A549 (cell line): Measurements from ENCODE around the gene SLC16A10. TPM values are rescaled to one million over a fixed set of nuclear protein-coding genes. Genes with fewer than 3 reads are reported as not detected.

ENCODE experiments used
- ATAC-seq, 2 experiments: fragments of 200-7000 bp in 1 of 2; fragments of >200 bp in 1 of 2; cut with Nextera tagmentation in 1 of 2; cut with Tn5 transposase in 1 of 2; 3 replicates each; pipeline versions ENCODE4 v1.8.0 to v1.9.1; 2018 to 2020; ENCODE audit warnings: mild to moderate bottlenecking in 1 of 2, moderate library complexity in 1 of 2
- CTCF ChIA-PET: fragments of 300-600 bp; sonication (Branson Sonifier 250); formaldehyde crosslinking; extraction: SDS; loops from one replicate; lab custom pipeline; 2021; ENCODE audit warnings: antibody characterized with exemption, inconsistent platforms; lab: Yijun Ruan, JAX
- POLR2A ChIA-PET: fragments of 350-600 bp; formaldehyde crosslinking; extraction: SDS; loops from one replicate; lab custom pipeline; 2021; ENCODE audit warnings: antibody characterized with exemption, inconsistent platforms; lab: Yijun Ruan, JAX
- DNase-seq, 2 experiments: peaks; one replicate each; pipeline versions ENCODE4 v3.0.0 to v3.0.0-alpha.2; 2011 to 2016; ENCODE audit warnings: low read depth in 1 of 2, low spot score in 1 of 2
- FAIRE-seq: peaks from 2 replicates; lab custom pipeline; 2011; peaks lifted over from hg19 to GRCh38; lab: Jason Lieb, UNC
- H3K27ac ChIP-seq, 2 experiments: fragments of >200 bp; sonication (Bioruptor Twin); formaldehyde crosslinking; 3 replicates each; pipeline ENCODE4 v1.5.1; 2016 to 2017
- H3K4me1 ChIP-seq: fragments of >200 bp; sonication (Bioruptor Twin); formaldehyde crosslinking; 3 replicates; pipeline ENCODE4 v1.6.1; 2016
- H3K4me2 ChIP-seq: fragments of >200 bp; sonication (Bioruptor Twin); formaldehyde crosslinking; 3 replicates; pipeline ENCODE4 v1.6.1; 2016
- H3K4me3 ChIP-seq: fragments of >200 bp; sonication (Bioruptor Twin); formaldehyde crosslinking; 3 replicates; pipeline ENCODE4 v1.5.1; 2016
- H3K9me3 ChIP-seq: fragments of >200 bp; sonication (Bioruptor Twin); formaldehyde crosslinking; 3 replicates; pipeline ENCODE4 v1.6.1; 2016
- ELK1 ChIP-seq: fragments of 150-350 bp; IDR thresholded peaks from 2 replicates; pipeline ENCODE4 v1.6.1; 2014; ENCODE audit warnings: low read depth, mild to moderate bottlenecking, low read length
- HES2 ChIP-seq: fragments of >200 bp; sonication (Bioruptor Twin); formaldehyde crosslinking; IDR thresholded peaks from 2 replicates; pipeline ENCODE4 v1.6.1; 2016
- HEYL ChIP-seq: fragments of 250-450 bp; sonication (Bioruptor Pico); IDR thresholded peaks from 2 replicates; pipeline ENCODE4 v1.8.0; 2021; ENCODE audit warnings: mild to moderate bottlenecking, moderate library complexity
- HOXB13 ChIP-seq: fragments of 250-450 bp; sonication (Bioruptor Pico); IDR thresholded peaks from 2 replicates; pipeline ENCODE4 v1.5.0; 2020; ENCODE audit warnings: low read depth, mild to moderate bottlenecking, moderate library complexity
- HOXB5 ChIP-seq: fragments of 250-450 bp; sonication (Bioruptor Pico); IDR thresholded peaks from 2 replicates; pipeline ENCODE4 v1.5.0; 2020; ENCODE audit warnings: mild to moderate bottlenecking, moderate library complexity
- JUN ChIP-seq, 2 experiments: fragments of >200 bp; sonication (Bioruptor Twin); formaldehyde crosslinking; IDR thresholded peaks; 2 replicates in 1 of 2; 3 replicates in 1 of 2; pipeline ENCODE4 v1.6.1; 2016 to 2017
- MAZ ChIP-seq: fragments of 150-350 bp; IDR thresholded peaks from 2 replicates; pipeline ENCODE4 v1.6.1; 2014; ENCODE audit warnings: antibody characterized with exemption, low read depth, low read length, borderline replicate concordance
- NPAS2 ChIP-seq: fragments of 250-450 bp; sonication (Bioruptor Pico); IDR thresholded peaks from 2 replicates; pipeline ENCODE4 v1.8.0; 2022; ENCODE audit warnings: mild to moderate bottlenecking, moderate library complexity, borderline replicate concordance
- NR3C1 ChIP-seq: fragments of >200 bp; sonication (Bioruptor Twin); formaldehyde crosslinking; IDR thresholded peaks from 3 replicates; pipeline ENCODE4 v1.6.1; 2017
- POLR2A ChIP-seq: IDR thresholded peaks from 2 replicates; pipeline ENCODE4 v1.6.1; 2012; ENCODE audit warnings: mild to moderate bottlenecking, low read length
- RAD21 ChIP-seq, 2 experiments: fragments of >200 bp in 1 of 2; sonication (Bioruptor Twin) in 1 of 2; formaldehyde crosslinking in 1 of 2; IDR thresholded peaks in 1 of 2; conservative IDR thresholded peaks in 1 of 2; 2 replicates in 1 of 2; 3 replicates in 1 of 2; pipeline ENCODE4 v1.6.1; 2012 to 2018; ENCODE audit warnings: inconsistent platforms in 1 of 2
- RARB ChIP-seq: fragments of 250-450 bp; sonication (Bioruptor Pico); IDR thresholded peaks from 2 replicates; pipeline ENCODE4 v1.8.0; 2021; ENCODE audit warnings: mild to moderate bottlenecking, moderate library complexity
- RCOR1 ChIP-seq: fragments of 150-350 bp; IDR thresholded peaks from 2 replicates; pipeline ENCODE4 v1.6.1; 2014; ENCODE audit warnings: antibody characterized with exemption, low read length, low read depth
- REST ChIP-seq: fragments of 200-600 bp; sonication (generic); IDR thresholded peaks from 2 replicates; pipeline ENCODE4 v1.6.1; 2016; ENCODE audit warnings: antibody characterized with exemption, mild to moderate bottlenecking, moderate library complexity
- ZSCAN20 ChIP-seq: fragments of 250-450 bp; sonication (Bioruptor Pico); IDR thresholded peaks from 2 replicates; pipeline ENCODE4 v1.8.0; 2022; ENCODE audit warnings: mild to moderate bottlenecking, moderate library complexity
- WGBS: methylation state at CpG from one replicate; pipeline ENCODE4 v1.1.6; 2017; ENCODE audit errors: missing lambda C conversion rate; 5-methylcytosine and 5-hydroxymethylcytosine counted together
- polyA plus RNA-seq, 4 experiments: library from polyadenylated mRNA; depleted of rRNA in 3 of 4; stranded (reverse); fragments of >200 nt; fragmentation: RNase III in 1 of 4; extraction: RNeasy Plus Mini Kit Qiagen cat#74134 plus additional on column Dnase treatment in 1 of 4; gene quantifications; 2 replicates in 3 of 4; 3 replicates in 1 of 4; pipeline ENCODE4 v1.2.3, GENCODE V29; 2011 to 2017
- TF ChIP-seq, protein P1 (sequence below): fragments of 450-650 bp; IDR thresholded peaks from 2 replicates; pipeline ENCODE4 v1.6.1; 2014; ENCODE audit warnings: antibody characterized with exemption
- TF ChIP-seq, protein P2 (sequence below): IDR thresholded peaks from 2 replicates; pipeline ENCODE4 v1.6.1; 2012
- TF ChIP-seq, protein P3 (sequence below): fragments of >200 bp; sonication (Bioruptor Twin); formaldehyde crosslinking; IDR thresholded peaks from 3 replicates; pipeline ENCODE4 v1.5.1; 2016

SLC16A10 gene
- polyA plus RNA-seq, 2 of the 4 experiments (the other 2 are of a cell fraction), result 0.27 to 1.00 TPM

GRCh38 chr6:111172563-111172962, 85.3 kb downstream of the SLC16A10 start:
- FAIRE-seq, result no peak

More at GRCh38 chr6:111172563-111172962, 85.3 kb downstream of the SLC16A10 start:
- ChIA-PET CTCF (no interaction called here), POLR2A (no interaction called here)
- TF ChIP-seq REST (no peak), HEYL (CRISPR knock-in tag) (no peak), HOXB13 (no peak), ELK1 (no peak), JUN (IDR thresholded peaks at IDR 0.05) (no peak), RCOR1 (no peak), POLR2A (no peak), NPAS2 (CRISPR knock-in tag) (no peak), HES2 (no peak), RARB (no peak), ZSCAN20 (CRISPR knock-in tag) (no peak), RAD21 (conservative IDR thresholded peaks at IDR 0.05 in 1 of 2, IDR thresholded peaks at IDR 0.05 in 1 of 2) (no peak), HOXB5 (CRISPR knock-in tag) (no peak), MAZ (no peak), NR3C1 (no peak)
- TF ChIP-seq, protein P1, sequence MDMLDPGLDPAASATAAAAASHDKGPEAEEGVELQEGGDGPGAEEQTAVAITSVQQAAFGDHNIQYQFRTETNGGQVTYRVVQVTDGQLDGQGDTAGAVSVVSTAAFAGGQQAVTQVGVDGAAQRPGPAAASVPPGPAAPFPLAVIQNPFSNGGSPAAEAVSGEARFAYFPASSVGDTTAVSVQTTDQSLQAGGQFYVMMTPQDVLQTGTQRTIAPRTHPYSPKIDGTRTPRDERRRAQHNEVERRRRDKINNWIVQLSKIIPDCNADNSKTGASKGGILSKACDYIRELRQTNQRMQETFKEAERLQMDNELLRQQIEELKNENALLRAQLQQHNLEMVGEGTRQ, result no peak
- TF ChIP-seq, protein P2, sequence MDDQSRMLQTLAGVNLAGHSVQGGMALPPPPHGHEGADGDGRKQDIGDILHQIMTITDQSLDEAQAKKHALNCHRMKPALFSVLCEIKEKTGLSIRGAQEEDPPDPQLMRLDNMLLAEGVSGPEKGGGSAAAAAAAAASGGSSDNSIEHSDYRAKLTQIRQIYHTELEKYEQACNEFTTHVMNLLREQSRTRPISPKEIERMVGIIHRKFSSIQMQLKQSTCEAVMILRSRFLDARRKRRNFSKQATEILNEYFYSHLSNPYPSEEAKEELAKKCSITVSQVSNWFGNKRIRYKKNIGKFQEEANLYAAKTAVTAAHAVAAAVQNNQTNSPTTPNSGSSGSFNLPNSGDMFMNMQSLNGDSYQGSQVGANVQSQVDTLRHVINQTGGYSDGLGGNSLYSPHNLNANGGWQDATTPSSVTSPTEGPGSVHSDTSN, result no peak
- TF ChIP-seq, protein P3, sequence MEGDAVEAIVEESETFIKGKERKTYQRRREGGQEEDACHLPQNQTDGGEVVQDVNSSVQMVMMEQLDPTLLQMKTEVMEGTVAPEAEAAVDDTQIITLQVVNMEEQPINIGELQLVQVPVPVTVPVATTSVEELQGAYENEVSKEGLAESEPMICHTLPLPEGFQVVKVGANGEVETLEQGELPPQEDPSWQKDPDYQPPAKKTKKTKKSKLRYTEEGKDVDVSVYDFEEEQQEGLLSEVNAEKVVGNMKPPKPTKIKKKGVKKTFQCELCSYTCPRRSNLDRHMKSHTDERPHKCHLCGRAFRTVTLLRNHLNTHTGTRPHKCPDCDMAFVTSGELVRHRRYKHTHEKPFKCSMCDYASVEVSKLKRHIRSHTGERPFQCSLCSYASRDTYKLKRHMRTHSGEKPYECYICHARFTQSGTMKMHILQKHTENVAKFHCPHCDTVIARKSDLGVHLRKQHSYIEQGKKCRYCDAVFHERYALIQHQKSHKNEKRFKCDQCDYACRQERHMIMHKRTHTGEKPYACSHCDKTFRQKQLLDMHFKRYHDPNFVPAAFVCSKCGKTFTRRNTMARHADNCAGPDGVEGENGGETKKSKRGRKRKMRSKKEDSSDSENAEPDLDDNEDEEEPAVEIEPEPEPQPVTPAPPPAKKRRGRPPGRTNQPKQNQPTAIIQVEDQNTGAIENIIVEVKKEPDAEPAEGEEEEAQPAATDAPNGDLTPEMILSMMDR, result no peak
- Histone ChIP-seq H3K9me3 (no peaks in the 10 kb centered on the region), H3K4me2 (no peak overlapping the region), H3K27ac (no peak overlapping the region), H3K4me3 (no peak overlapping the region), H3K4me1 (no peaks in the 10 kb centered on the region)
- WGBS, result 86% methylated on average over 4 of the region's 4 CpGs
- ATAC-seq, result no peak
- no peak for DNase-seq
